ENCODE results near the gene CCDC73.

- no peak for TF ChIP-seq CTCF (conservative IDR thresholded peaks at IDR 0.05; ENCODE audit: low read depth, low read length)
- no peak for TF ChIP-seq EZH2phosphoT487 (IDR thresholded peaks at IDR 0.05; ENCODE audit: borderline replicate concordance, low read length)
- no peak for TF ChIP-seq EZH2 (IDR thresholded peaks at IDR 0.05; ENCODE audit: low read length, unreplicated experiment)
Measured at GRCh38 chr11:32594272-32594671, 200.2 kb downstream of the CCDC73 start.
